Astrocyte of the cerebellum (primary cell): ENCODE measurements around the gene TM4SF1.
"Not testable (repeated sequence)": the region's sequence is repeated elsewhere in the genome, so short reads cannot be mapped to it uniquely, and the experiment has no call there.

Source experiments
- DNase-seq: peaks from one replicate; pipeline ENCODE4 v3.0.0-alpha.2; 2011; ENCODE audit warnings: low read depth
- H3K4me3 ChIP-seq: 2 replicates; pipeline ENCODE4 v1.5.1; 2011; ENCODE audit warnings: mild to moderate bottlenecking, low read depth, low read length, moderate library complexity
- CTCF ChIP-seq: IDR thresholded peaks from 2 replicates; pipeline ENCODE4 v1.5.1; 2012; ENCODE audit warnings: low read length, low read depth, moderate library complexity, mild to moderate bottlenecking; ENCODE audit errors: missing control alignments
- in situ Hi-C: cut with HindIII; loops from 2 replicates; pipeline ENCODE4 v1.10.0; 2017; ENCODE audit warnings: low sequenced_read_pairs

The TM4SF1 gene

GRCh38 chr3:149340310-149340933, 37.0 kb downstream of the TM4SF1 start:
- no peak for TF ChIP-seq CTCF
- no peak for DNase-seq
- in situ Hi-C loops = no loop called here
- H3K4me3 ChIP-seq = no peak overlapping the region

- DNase-seq = peak; percentile 95
- in situ Hi-C loops = no loop called here
- TF ChIP-seq CTCF = no peak
- H3K4me3 ChIP-seq = no peak overlapping the region
These were observed 37.5 kb downstream of the TM4SF1 start for GRCh38 chr3:149339931-149340309.

- H3K4me3 ChIP-seq, in situ Hi-C loops, DNase-seq: not testable (repeated sequence)
These were observed 40.0 kb downstream of the TM4SF1 start for GRCh38 chr3:149337486-149337885.

GRCh38 chr3:149336925-149337324, 40.5 kb downstream of the TM4SF1 start:
- no peak for DNase-seq

GRCh38 chr3:149333176-149333859, 44.1 kb downstream of the TM4SF1 start, which contains the start of gene TM4SF18:
TSS of gene TM4SF18 (minus strand) at chr3:149333636. CDS start at chr3:149333382, 254 bp downstream.
- H3K4me3 ChIP-seq = no peak within 1 kb of the TSS

More at GRCh38 chr3:149336925-149337324, 40.5 kb downstream of the TM4SF1 start:
- TF ChIP-seq CTCF = no peak
- H3K4me3 ChIP-seq = no peak overlapping the region
- in situ Hi-C loops = no loop called here

GRCh38 chr3:149332771-149333170, 44.7 kb downstream of the TM4SF1 start:
- no peak overlapping the region for H3K4me3 ChIP-seq
- in situ Hi-C loops = no loop called here
- DNase-seq = no peak
- TF ChIP-seq CTCF = no peak

More at GRCh38 chr3:149333176-149333859, 44.1 kb downstream of the TM4SF1 start, which contains the start of gene TM4SF18:
- no peak for DNase-seq
- TF ChIP-seq CTCF = no peak
- in situ Hi-C loops = no loop called here

- no peak for DNase-seq
- no peak for TF ChIP-seq CTCF
- in situ Hi-C loops = no loop called here
- H3K4me3 ChIP-seq = no peak overlapping the region
These were observed 45.2 kb downstream of the TM4SF1 start for GRCh38 chr3:149332227-149332765.
